Glomerular visceral epithelial cell (primary cell): ENCODE measurements around the gene TNFAIP2.

Experiments
- DNase-seq: peaks from one replicate; pipeline ENCODE4 v3.0.0-alpha.2; 2016; ENCODE audit errors: extremely low spot score

TNFAIP2 gene

GRCh38 chr14:103122947-103123633 is at the start of gene TNFAIP2:
TSS of gene TNFAIP2 (plus strand) at chr14:103123461. CDS start at chr14:103126458, 2,997 bp downstream.
- DNase-seq: peak; percentile 68

GRCh38 chr14:103073876-103074728 is 49.2 kb upstream of the TNFAIP2 start:
- peak; percentile 61 for DNase-seq

- DNase-seq: peak; percentile 76
These were observed 48.4 kb upstream of the TNFAIP2 start for GRCh38 chr14:103074729-103075367.

- DNase-seq: peak; percentile 88
These were observed 44.9 kb upstream of the TNFAIP2 start for GRCh38 chr14:103078420-103078749.

- no peak for DNase-seq
These were observed 44.2 kb upstream of the TNFAIP2 start for GRCh38 chr14:103078860-103079587.

GRCh38 chr14:103081951-103082350 is 41.3 kb upstream of the TNFAIP2 start:
- DNase-seq: no peak

- no peak for DNase-seq
These were observed 39.0 kb upstream of the TNFAIP2 start, which contains the start of gene LBHD2 for GRCh38 chr14:103084021-103084919. TSS of gene LBHD2 (plus strand) at chr14:103084210. CDS start at chr14:103086013, 1,803 bp downstream.

GRCh38 chr14:103085106-103086091 is 37.9 kb upstream of the TNFAIP2 start:
- DNase-seq: no peak

- no peak for DNase-seq
These were observed 36.4 kb upstream of the TNFAIP2 start for GRCh38 chr14:103086771-103087342.

- DNase-seq: no peak
These were observed 35.9 kb upstream of the TNFAIP2 start for GRCh38 chr14:103087343-103087835.

GRCh38 chr14:103088921-103089320 is 34.3 kb upstream of the TNFAIP2 start:
- no peak for DNase-seq

GRCh38 chr14:103089386-103090335 is 33.6 kb upstream of the TNFAIP2 start:
- DNase-seq: no peak

GRCh38 chr14:103090481-103091020 is 32.7 kb upstream of the TNFAIP2 start:
- no peak for DNase-seq

- DNase-seq: no peak
These were observed 32.0 kb upstream of the TNFAIP2 start for GRCh38 chr14:103091041-103091882.

- DNase-seq: no peak
These were observed 31.4 kb upstream of the TNFAIP2 start for GRCh38 chr14:103091883-103092222.

GRCh38 chr14:103093856-103094405 is 29.3 kb upstream of the TNFAIP2 start:
- no peak for DNase-seq
